NCI-H748 treated with DMSO at 0.1 percent for 48 hours (cell line): ENCODE data around the gene ARFRP1.

Source experiments
- DNase-seq: peaks from one replicate; lab custom pipeline; 2025; lab: John Stamatoyannopoulos, UW

The ARFRP1 gene

GRCh38 chr20:63690898-63691710, 16.7 kb downstream of the ARFRP1 start:
- DNase-seq: no peak

- DNase-seq: no peak
These were observed 17.5 kb downstream of the ARFRP1 start for GRCh38 chr20:63690003-63690897.

GRCh38 chr20:63689046-63690002, 18.5 kb downstream of the ARFRP1 start:
- DNase-seq: no peak

GRCh38 chr20:63688228-63689045, 19.3 kb downstream of the ARFRP1 start:
- no peak for DNase-seq

GRCh38 chr20:63687419-63688178, 20.2 kb downstream of the ARFRP1 start:
- DNase-seq: no peak

- DNase-seq: no peak
These were observed 21.1 kb downstream of the ARFRP1 start for GRCh38 chr20:63686492-63687321.

GRCh38 chr20:63686094-63686491, 21.7 kb downstream of the ARFRP1 start:
- no peak for DNase-seq

GRCh38 chr20:63685269-63686026, 22.3 kb downstream of the ARFRP1 start:
- DNase-seq: no peak

- DNase-seq: no peak
These were observed 25.2 kb downstream of the ARFRP1 start for GRCh38 chr20:63682384-63683139.

- DNase-seq: no peak
These were observed 26.1 kb downstream of the ARFRP1 start for GRCh38 chr20:63681609-63682142.

- no peak for DNase-seq
These were observed 26.7 kb downstream of the ARFRP1 start for GRCh38 chr20:63680857-63681608.

- DNase-seq: no peak
These were observed 27.3 kb downstream of the ARFRP1 start for GRCh38 chr20:63680427-63680826.

GRCh38 chr20:63679799-63680305, 27.9 kb downstream of the ARFRP1 start:
- DNase-seq: no peak

GRCh38 chr20:63678667-63679465, 28.9 kb downstream of the ARFRP1 start:
- DNase-seq: no peak

- DNase-seq: no peak
These were observed 29.7 kb downstream of the ARFRP1 start for GRCh38 chr20:63678071-63678470.
